ENCODE data around the gene AOAH.
A peak's percentile ranks its signal among the peaks of the same experiment; 100 is the strongest.

AOAH gene

GRCh38 chr7:36692456-36692855 is 31.8 kb downstream of the AOAH start:
- no peaks in the 10 kb centered on the region for H3K79me2 ChIP-seq (ENCODE audit: low read length)
- no peak for TF ChIP-seq CTCF (IDR thresholded peaks at IDR 0.05; ENCODE audit: low read length)
- no peak for TF ChIP-seq EZH2 (optimal IDR thresholded peaks at IDR 0.05; ENCODE audit: low read depth, low read length)
- no peak for TF ChIP-seq EZH2phosphoT487 (IDR thresholded peaks at IDR 0.05; ENCODE audit: low read length)
- no peak for DNase-seq
- H3K9me2 ChIP-seq (replicated peaks; ENCODE audit: insufficient read depth, low read length): no peaks in the 10 kb centered on the region
- no peaks in the 10 kb centered on the region for H3K27me3 ChIP-seq (replicated peaks; ENCODE audit: insufficient read depth, low read length)
- no peaks in the 10 kb centered on the region for H3K36me3 ChIP-seq (replicated peaks; ENCODE audit: insufficient read depth, low read length)
- H2AFZ ChIP-seq (ENCODE audit: low read length): no peak overlapping the region
- no peak overlapping the region for H3K4me2 ChIP-seq (ENCODE audit: low read depth, low read length)
- no peaks in the 10 kb centered on the region for H3K9me3 ChIP-seq (replicated peaks; ENCODE audit: insufficient read depth, low read length)
- H3K4me1 ChIP-seq (ENCODE audit: low read length): peaks cover 23% of the 10 kb centered on the region
- peaks cover 16% of the 10 kb centered on the region for H3F3A ChIP-seq (ENCODE audit: insufficient read depth, low read length)
- H3K9ac ChIP-seq (ENCODE audit: low read length): no peak overlapping the region
- H3K27ac ChIP-seq (ENCODE audit: low read length): no peak overlapping the region
- H4K20me1 ChIP-seq (ENCODE audit: insufficient read depth, low read length): no peaks in the 10 kb centered on the region
- no peak overlapping the region for H3K4me3 ChIP-seq (ENCODE audit: low read length)

GRCh38 chr7:36691983-36692382 is 32.3 kb downstream of the AOAH start:
- Histone ChIP-seq H4K20me1 (ENCODE audit: insufficient read depth, low read length) (no peaks in the 10 kb centered on the region), H3K79me2 (ENCODE audit: low read length) (no peaks in the 10 kb centered on the region), H3K9me3 (replicated peaks; ENCODE audit: insufficient read depth, low read length) (no peaks in the 10 kb centered on the region), H2AFZ (ENCODE audit: low read length) (no peak overlapping the region), H3F3A (ENCODE audit: insufficient read depth, low read length) (peaks cover 16% of the 10 kb centered on the region), H3K4me1 (ENCODE audit: low read length) (peaks cover 23% of the 10 kb centered on the region), H3K27ac (ENCODE audit: low read length) (no peak overlapping the region), H3K4me3 (ENCODE audit: low read length) (no peak overlapping the region), H3K4me2 (ENCODE audit: low read depth, low read length) (no peak overlapping the region), H3K9me2 (replicated peaks; ENCODE audit: insufficient read depth, low read length) (no peaks in the 10 kb centered on the region), H3K27me3 (replicated peaks; ENCODE audit: insufficient read depth, low read length) (no peaks in the 10 kb centered on the region), H3K36me3 (replicated peaks; ENCODE audit: insufficient read depth, low read length) (no peaks in the 10 kb centered on the region), H3K9ac (ENCODE audit: low read length) (no peak overlapping the region)
- DNase-seq: no peak
- TF ChIP-seq EZH2phosphoT487 (IDR thresholded peaks at IDR 0.05; ENCODE audit: low read length): no peak
- no peak for TF ChIP-seq CTCF (IDR thresholded peaks at IDR 0.05; ENCODE audit: low read length)
- no peak for TF ChIP-seq EZH2 (optimal IDR thresholded peaks at IDR 0.05; ENCODE audit: low read depth, low read length)

GRCh38 chr7:36690514-36691187 is 33.6 kb downstream of the AOAH start:
- no peaks in the 10 kb centered on the region for H3K36me3 ChIP-seq (replicated peaks; ENCODE audit: insufficient read depth, low read length)
- peak overlapping the region; percentile 45; the same call in 1 of the 2 replicates for H3K27ac ChIP-seq (ENCODE audit: low read length)
- H3F3A ChIP-seq (ENCODE audit: insufficient read depth, low read length): peaks cover 16% of the 10 kb centered on the region
- peak overlapping the region; percentile 14; the same call in 1 of the 2 replicates for H3K4me3 ChIP-seq (ENCODE audit: low read length)
- peaks cover 23% of the 10 kb centered on the region for H3K4me1 ChIP-seq (ENCODE audit: low read length)
- no peaks in the 10 kb centered on the region for H4K20me1 ChIP-seq (ENCODE audit: insufficient read depth, low read length)
- DNase-seq: peak; percentile 72
- H3K9me2 ChIP-seq (replicated peaks; ENCODE audit: insufficient read depth, low read length): no peaks in the 10 kb centered on the region
- peak overlapping the region; percentile 71 for H3K4me2 ChIP-seq (ENCODE audit: low read depth, low read length)
- H2AFZ ChIP-seq (ENCODE audit: low read length): peak overlapping the region; percentile 18; the same call in 1 of the 2 replicates
- no peaks in the 10 kb centered on the region for H3K9me3 ChIP-seq (replicated peaks; ENCODE audit: insufficient read depth, low read length)
- no peaks in the 10 kb centered on the region for H3K27me3 ChIP-seq (replicated peaks; ENCODE audit: insufficient read depth, low read length)
- H3K79me2 ChIP-seq (ENCODE audit: low read length): no peaks in the 10 kb centered on the region
- H3K9ac ChIP-seq (ENCODE audit: low read length): no peak overlapping the region
- TF ChIP-seq EZH2phosphoT487 (IDR thresholded peaks at IDR 0.05; ENCODE audit: low read length): no peak
- TF ChIP-seq EZH2 (optimal IDR thresholded peaks at IDR 0.05; ENCODE audit: low read depth, low read length): no peak
- no peak for TF ChIP-seq CTCF (IDR thresholded peaks at IDR 0.05; ENCODE audit: low read length)
